Measurements from ENCODE around the gene STRIP2.
"Not testable (repeated sequence)": the region's sequence is repeated elsewhere in the genome, so short reads cannot be mapped to it uniquely, and the experiment has no call there.

GRCh38 chr7:129475931-129476330 lies 41.7 kb downstream of the STRIP2 start:
- TF ChIP-seq CTCF, ZNF558, ZNF140 (tag by site-specific recombination; IDR thresholded peaks at IDR 0.05): not testable (repeated sequence)

Measured in HEK293 (cell line).